Osteoblast (primary cell): Measurements from ENCODE around the gene PRMT7. TPM values are rescaled to one million over a fixed set of nuclear protein-coding genes. Genes with fewer than 3 reads are reported as not detected.

Source experiments
- DNase-seq: peaks from one replicate; pipeline ENCODE4 v3.0.0; 2011; ENCODE audit warnings: low spot score, mixed read lengths; ENCODE audit not compliant: insufficient read length; ENCODE audit errors: missing footprints
- H2AFZ ChIP-seq: 2 replicates; pipeline ENCODE4 v1.6.0; 2011; ENCODE audit warnings: mild to moderate bottlenecking, low read length
- H3K27ac ChIP-seq: 2 replicates; pipeline ENCODE4 v1.5.1; 2011; ENCODE audit warnings: mild to moderate bottlenecking, low read depth, low read length, moderate library complexity
- H3K27me3 ChIP-seq: 2 replicates; pipeline ENCODE4 v1.6.0; 2012; ENCODE audit warnings: mild to moderate bottlenecking, control low read depth, inconsistent platforms, low read length, moderate library complexity; ENCODE audit not compliant: insufficient read depth
- H3K36me3 ChIP-seq: 2 replicates; pipeline ENCODE4 v1.5.1; 2011; ENCODE audit warnings: mild to moderate bottlenecking, low read length, control low read depth, moderate library complexity; ENCODE audit not compliant: insufficient read depth
- H3K4me1 ChIP-seq: 2 replicates; pipeline ENCODE4 v1.5.1; 2011; ENCODE audit warnings: mild to moderate bottlenecking, low read length, control low read depth, moderate library complexity; ENCODE audit not compliant: insufficient read depth
- H3K4me2 ChIP-seq: 2 replicates; pipeline ENCODE4 v1.6.0; 2011; ENCODE audit warnings: mild to moderate bottlenecking, low read length; ENCODE audit not compliant: insufficient read depth
- H3K4me3 ChIP-seq: fragments of 200-600 bp; sonication (generic); 3 replicates; pipeline ENCODE4 v1.5.1; 2012; ENCODE audit warnings: mild to moderate bottlenecking, low read length, inconsistent platforms; ENCODE audit not compliant: insufficient read depth
- H3K79me2 ChIP-seq: 2 replicates; pipeline ENCODE4 v1.6.0; 2012; ENCODE audit warnings: mild to moderate bottlenecking, low read length, control low read depth, inconsistent platforms; ENCODE audit not compliant: insufficient read depth
- H3K9me3 ChIP-seq: 2 replicates; pipeline ENCODE4 v1.5.1; 2011; ENCODE audit warnings: low read depth, low read length, control low read depth
- H4K20me1 ChIP-seq: 2 replicates; pipeline ENCODE4 v1.6.0; 2012; ENCODE audit warnings: mild to moderate bottlenecking, low read length, control low read depth; ENCODE audit not compliant: insufficient read depth
- small RNA-seq: library from RNA; depleted of rRNA; stranded (forward); fragments of <200 nt; gene quantifications from one replicate; pipeline ENCODE3, GENCODE V24; 2012
- total RNA-seq: library from RNA; depleted of rRNA; stranded (reverse); fragments of >200 nt; gene quantifications from 2 replicates; pipeline ENCODE4 v1.2.3, GENCODE V29; 2012
- TF ChIP-seq, protein P1 (sequence below): IDR thresholded peaks from 2 replicates; pipeline ENCODE4 v1.5.1; 2011; ENCODE audit warnings: mild to moderate bottlenecking, low read depth, low read length, moderate library complexity; ENCODE audit errors: extremely low read depth

Gene PRMT7
- total RNA-seq, 1 donor, result 36.9 TPM

DNA sequence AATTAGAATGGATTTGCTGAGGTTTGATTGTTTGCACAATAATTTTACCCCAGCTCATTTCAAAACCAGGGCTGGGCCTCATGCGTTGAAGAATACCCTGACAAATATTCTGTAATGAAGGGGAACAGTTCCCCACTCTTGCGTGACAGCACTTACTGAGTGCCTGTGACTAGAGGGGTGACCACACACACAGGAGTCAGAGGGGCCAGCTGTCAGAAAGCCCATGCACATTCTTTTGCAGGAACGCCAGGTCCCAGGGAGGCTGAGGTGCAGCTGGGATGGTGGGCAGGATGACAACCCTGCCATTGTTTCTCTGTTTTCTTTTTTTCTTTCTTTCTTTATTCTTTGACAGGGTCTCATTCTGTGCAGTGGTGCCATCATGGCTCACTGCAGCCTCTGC is 92.9 kb downstream of the PRMT7 start:
- no peaks in the 10 kb centered on the region for H3K79me2 ChIP-seq
- H3K36me3 ChIP-seq, result no peaks in the 10 kb centered on the region
- no peaks in the 10 kb centered on the region for H3K9me3 ChIP-seq
- peaks cover 4% of the 10 kb centered on the region for H3K27me3 ChIP-seq
- DNase-seq, result no peak
- TF ChIP-seq, protein P1, sequence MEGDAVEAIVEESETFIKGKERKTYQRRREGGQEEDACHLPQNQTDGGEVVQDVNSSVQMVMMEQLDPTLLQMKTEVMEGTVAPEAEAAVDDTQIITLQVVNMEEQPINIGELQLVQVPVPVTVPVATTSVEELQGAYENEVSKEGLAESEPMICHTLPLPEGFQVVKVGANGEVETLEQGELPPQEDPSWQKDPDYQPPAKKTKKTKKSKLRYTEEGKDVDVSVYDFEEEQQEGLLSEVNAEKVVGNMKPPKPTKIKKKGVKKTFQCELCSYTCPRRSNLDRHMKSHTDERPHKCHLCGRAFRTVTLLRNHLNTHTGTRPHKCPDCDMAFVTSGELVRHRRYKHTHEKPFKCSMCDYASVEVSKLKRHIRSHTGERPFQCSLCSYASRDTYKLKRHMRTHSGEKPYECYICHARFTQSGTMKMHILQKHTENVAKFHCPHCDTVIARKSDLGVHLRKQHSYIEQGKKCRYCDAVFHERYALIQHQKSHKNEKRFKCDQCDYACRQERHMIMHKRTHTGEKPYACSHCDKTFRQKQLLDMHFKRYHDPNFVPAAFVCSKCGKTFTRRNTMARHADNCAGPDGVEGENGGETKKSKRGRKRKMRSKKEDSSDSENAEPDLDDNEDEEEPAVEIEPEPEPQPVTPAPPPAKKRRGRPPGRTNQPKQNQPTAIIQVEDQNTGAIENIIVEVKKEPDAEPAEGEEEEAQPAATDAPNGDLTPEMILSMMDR, result no peak
- H3K4me1 ChIP-seq, result peaks cover 25% of the 10 kb centered on the region
- no peak overlapping the region for H2AFZ ChIP-seq
- H3K4me3 ChIP-seq, result no peak overlapping the region
- H4K20me1 ChIP-seq, result no peaks in the 10 kb centered on the region
- H3K27ac ChIP-seq, result no peak overlapping the region
- H3K4me2 ChIP-seq, result no peak overlapping the region

DNA sequence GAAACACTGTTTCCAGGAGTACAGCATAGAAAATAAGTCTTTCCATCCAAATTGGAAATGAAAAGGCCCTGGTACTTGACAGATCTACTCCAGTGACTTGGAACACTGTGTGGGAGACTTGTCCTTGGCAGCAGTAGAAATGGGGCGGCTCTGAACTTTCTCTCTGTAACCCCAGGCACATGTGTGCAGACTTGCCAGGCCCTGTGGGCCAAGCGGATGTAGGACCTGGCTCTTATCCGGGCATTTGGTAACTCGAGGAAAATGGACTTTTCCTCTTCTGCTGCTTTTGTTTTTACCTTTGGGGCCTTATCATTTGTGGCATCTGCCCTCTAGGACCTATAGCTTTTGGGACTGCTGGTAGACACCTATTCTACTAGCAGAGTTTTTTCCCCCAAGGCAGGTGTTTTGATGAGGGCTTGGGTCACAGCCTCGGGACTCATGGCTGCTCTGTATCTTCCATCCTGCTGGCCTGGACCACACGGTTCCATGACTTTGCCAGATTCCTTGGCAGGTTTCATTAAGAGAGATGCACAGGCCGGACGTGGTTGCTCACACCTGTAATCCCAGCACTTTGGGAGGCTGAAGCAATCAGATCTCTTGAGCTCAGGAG is 94.0 kb downstream of the PRMT7 start:
- no peaks in the 10 kb centered on the region for H4K20me1 ChIP-seq
- H3K9me3 ChIP-seq, result no peaks in the 10 kb centered on the region
- no peak for DNase-seq
- H3K4me2 ChIP-seq, result no peak overlapping the region
- no peak overlapping the region for H3K27ac ChIP-seq
- H3K36me3 ChIP-seq, result no peaks in the 10 kb centered on the region
- no peak overlapping the region for H2AFZ ChIP-seq
- H3K4me1 ChIP-seq, result peaks cover 25% of the 10 kb centered on the region
- TF ChIP-seq, protein P1, result no peak
- peaks cover 4% of the 10 kb centered on the region for H3K27me3 ChIP-seq
- H3K4me3 ChIP-seq, result no peak overlapping the region
- H3K79me2 ChIP-seq, result no peaks in the 10 kb centered on the region

DNA sequence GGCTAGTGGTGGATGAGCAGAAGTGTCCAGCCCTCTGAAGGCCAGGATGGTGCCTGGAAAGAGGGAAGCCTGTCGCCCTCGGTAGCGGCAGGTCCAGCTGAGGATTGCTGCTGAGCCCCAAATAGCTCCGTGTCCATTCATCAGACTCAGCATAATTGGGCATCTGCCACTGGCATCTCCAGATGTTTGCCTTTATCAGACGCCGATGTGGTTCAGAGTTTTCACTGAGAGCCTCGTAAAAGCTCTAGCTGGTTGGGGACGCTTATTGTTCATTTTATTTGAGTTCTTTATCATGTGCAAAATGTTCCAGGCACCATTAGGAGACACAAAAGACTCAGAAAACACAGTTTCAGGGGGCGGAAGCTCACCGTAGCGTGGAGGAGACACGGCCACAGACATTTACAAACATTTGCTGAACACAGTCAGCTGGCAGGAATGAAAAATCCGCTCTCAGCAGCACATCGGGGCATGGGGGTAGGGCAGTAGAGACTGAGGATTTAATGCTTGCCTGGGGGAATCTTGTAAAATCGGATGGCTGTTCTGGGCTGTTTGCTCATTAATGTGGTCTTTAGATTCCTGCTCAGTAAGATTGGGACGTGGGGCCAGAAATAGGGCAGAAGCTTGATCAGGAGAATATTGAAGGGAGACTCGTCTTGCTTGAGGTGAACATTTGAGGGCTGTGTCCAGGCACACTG is 95.8 kb downstream of the PRMT7 start:
- Histone ChIP-seq H3K27ac (peak overlapping the region; percentile 14), H3K4me1 (peaks cover 23% of the 10 kb centered on the region), H2AFZ (peak overlapping the region; percentile 83), H3K36me3 (no peaks in the 10 kb centered on the region), H3K27me3 (peaks cover 4% of the 10 kb centered on the region), H3K4me3 (peak overlapping the region; percentile 60), H3K79me2 (no peaks in the 10 kb centered on the region), H4K20me1 (no peaks in the 10 kb centered on the region), H3K4me2 (peak overlapping the region; percentile 87), H3K9me3 (no peaks in the 10 kb centered on the region)
- DNase-seq, result peak; percentile 91
- TF ChIP-seq, protein P1, result no peak

Small RNA genes within 50 kb of the gene (small RNA-seq; reads per million reads assigned to genes)
- gene RNU4-30P, result not detected
- not detected for gene RNU6-1262P

Other genes starting within 250 kb of the PRMT7 start
- gene NFATC3, start 225.6 kb upstream of the PRMT7 start, total RNA-seq, result 36.2 and 43.9 TPM in 2 replicates
- gene ESRP2, start 74.9 kb upstream of the PRMT7 start, total RNA-seq, result under 0.01 TPM in 1 of 2 replicates, not detected in the other
- 30.8 and 30.9 TPM in 2 replicates for gene PLA2G15, start 65.6 kb upstream of the PRMT7 start, total RNA-seq
- gene SLC7A6, start 46.5 kb upstream of the PRMT7 start, total RNA-seq, result 35.1 and 36.9 TPM in 2 replicates
- gene SLC7A6OS, start 73 bp upstream of the PRMT7 start, total RNA-seq, result 12.1 and 12.3 TPM in 2 replicates
- gene SMPD3, start 137.5 kb downstream of the PRMT7 start, total RNA-seq, result 0.72 TPM in 1 of 2 replicates, not detected in the other
- gene ZFP90, start 228.3 kb downstream of the PRMT7 start, total RNA-seq, result 39.5 and 41.3 TPM in 2 replicates